ENCODE measurements around the gene RPLP1.

DNA sequence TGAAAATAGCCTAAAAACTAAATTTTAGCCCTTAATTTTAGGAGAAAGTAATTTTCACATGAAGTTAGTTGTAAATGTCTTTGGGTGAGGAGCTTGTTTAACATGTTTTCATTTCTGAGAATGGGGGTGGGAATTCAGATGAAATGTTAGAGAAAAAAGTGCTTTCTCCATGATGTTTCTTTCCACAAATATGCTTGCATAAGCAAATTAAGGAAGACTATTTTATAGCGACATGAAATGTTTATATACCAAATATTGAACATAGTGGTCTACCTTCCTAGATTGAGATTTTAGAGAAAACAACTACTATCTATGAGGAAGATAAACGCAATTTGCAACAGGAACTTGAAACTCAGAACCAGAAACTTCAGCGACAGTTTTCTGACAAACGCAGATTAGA lies 13.0 kb upstream of the RPLP1 start:
- TF ChIP-seq, protein P1, sequence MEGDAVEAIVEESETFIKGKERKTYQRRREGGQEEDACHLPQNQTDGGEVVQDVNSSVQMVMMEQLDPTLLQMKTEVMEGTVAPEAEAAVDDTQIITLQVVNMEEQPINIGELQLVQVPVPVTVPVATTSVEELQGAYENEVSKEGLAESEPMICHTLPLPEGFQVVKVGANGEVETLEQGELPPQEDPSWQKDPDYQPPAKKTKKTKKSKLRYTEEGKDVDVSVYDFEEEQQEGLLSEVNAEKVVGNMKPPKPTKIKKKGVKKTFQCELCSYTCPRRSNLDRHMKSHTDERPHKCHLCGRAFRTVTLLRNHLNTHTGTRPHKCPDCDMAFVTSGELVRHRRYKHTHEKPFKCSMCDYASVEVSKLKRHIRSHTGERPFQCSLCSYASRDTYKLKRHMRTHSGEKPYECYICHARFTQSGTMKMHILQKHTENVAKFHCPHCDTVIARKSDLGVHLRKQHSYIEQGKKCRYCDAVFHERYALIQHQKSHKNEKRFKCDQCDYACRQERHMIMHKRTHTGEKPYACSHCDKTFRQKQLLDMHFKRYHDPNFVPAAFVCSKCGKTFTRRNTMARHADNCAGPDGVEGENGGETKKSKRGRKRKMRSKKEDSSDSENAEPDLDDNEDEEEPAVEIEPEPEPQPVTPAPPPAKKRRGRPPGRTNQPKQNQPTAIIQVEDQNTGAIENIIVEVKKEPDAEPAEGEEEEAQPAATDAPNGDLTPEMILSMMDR (IDR thresholded peaks at IDR 0.05), result no peak
- no peak for TF ChIP-seq POLR2A (IDR thresholded peaks at IDR 0.05)

Measured in testis (tissue), 2 donors.